Loucy (cell line): ENCODE results near the gene FOXK1.

Experiments
- H2AFZ ChIP-seq: fragments of 200-600 bp; sonication (generic); 2 replicates; pipeline ENCODE4 v1.6.0; 2016; ENCODE audit warnings: antibody characterized with exemption, mild to moderate bottlenecking, low read length, moderate library complexity
- H3F3A ChIP-seq: fragments of 200-600 bp; 2 replicates; pipeline ENCODE4 v1.6.0; 2016; ENCODE audit warnings: antibody characterized with exemption, low read depth, mild to moderate bottlenecking
- H3K27me3 ChIP-seq: fragments of 200-600 bp; sonication (generic); 2 replicates; pipeline ENCODE4 v1.6.1; 2014; ENCODE audit warnings: low read length, mild to moderate bottlenecking; ENCODE audit not compliant: insufficient read depth, poor library complexity, severe bottlenecking
- H3K36me3 ChIP-seq: fragments of 200-600 bp; sonication (generic); 2 replicates; pipeline ENCODE4 v1.6.1; 2016; ENCODE audit warnings: low read length; ENCODE audit not compliant: insufficient read depth
- H3K4me1 ChIP-seq: fragments of 200-600 bp; sonication (generic); 2 replicates; pipeline ENCODE4 v1.5.1; 2014; ENCODE audit warnings: low read length, mild to moderate bottlenecking; ENCODE audit not compliant: insufficient read depth, poor library complexity, severe bottlenecking
- H3K4me2 ChIP-seq: fragments of 200-600 bp; sonication (generic); 2 replicates; pipeline ENCODE4 v1.6.0; 2014; ENCODE audit warnings: antibody characterized with exemption, low read length, low read depth, mild to moderate bottlenecking; ENCODE audit not compliant: poor library complexity, severe bottlenecking
- H3K4me3 ChIP-seq: fragments of 200-600 bp; sonication (generic); 2 replicates; pipeline ENCODE4 v1.5.1; 2014; ENCODE audit warnings: low read length, mild to moderate bottlenecking, mixed read lengths; ENCODE audit not compliant: poor library complexity, severe bottlenecking
- H3K79me2 ChIP-seq: fragments of 200-600 bp; sonication (generic); 2 replicates; pipeline ENCODE4 v1.6.1; 2014; ENCODE audit warnings: low read length; ENCODE audit not compliant: insufficient read depth
- H3K9ac ChIP-seq: fragments of 200-600 bp; sonication (generic); 2 replicates; pipeline ENCODE4 v1.6.0; 2014; ENCODE audit warnings: mild to moderate bottlenecking, low read depth, low read length, moderate library complexity; ENCODE audit not compliant: poor library complexity, severe bottlenecking
- H3K9me2 ChIP-seq: fragments of 200-600 bp; sonication (generic); replicated peaks from 2 replicates; pipeline ENCODE4 v1.6.1; 2016; ENCODE audit warnings: low read depth, low read length, mixed read lengths
- H3K9me3 ChIP-seq: fragments of 200-600 bp; sonication (generic); 2 replicates; pipeline ENCODE4 v1.6.1; 2014; ENCODE audit warnings: mild to moderate bottlenecking, antibody characterized with exemption, low read length, low read depth; ENCODE audit not compliant: insufficient read depth
- H4K20me1 ChIP-seq: fragments of 200-600 bp; sonication (generic); 2 replicates; pipeline ENCODE4 v1.6.0; 2014; ENCODE audit warnings: antibody characterized with exemption, low read length, mild to moderate bottlenecking; ENCODE audit not compliant: insufficient read depth, poor library complexity, severe bottlenecking
- EZH2phosphoT487 ChIP-seq: fragments of 200-600 bp; IDR thresholded peaks from 2 replicates; pipeline ENCODE4 v1.6.1; 2018; ENCODE audit warnings: antibody characterized with exemption, mild to moderate bottlenecking, moderate library complexity, borderline replicate concordance
- TF ChIP-seq, protein P1 (sequence below): fragments of 200-600 bp; sonication (generic); conservative IDR thresholded peaks from 2 replicates; pipeline ENCODE4 v1.5.1; 2014; ENCODE audit warnings: mild to moderate bottlenecking, antibody characterized with exemption, low read length

FOXK1 gene

DNA sequence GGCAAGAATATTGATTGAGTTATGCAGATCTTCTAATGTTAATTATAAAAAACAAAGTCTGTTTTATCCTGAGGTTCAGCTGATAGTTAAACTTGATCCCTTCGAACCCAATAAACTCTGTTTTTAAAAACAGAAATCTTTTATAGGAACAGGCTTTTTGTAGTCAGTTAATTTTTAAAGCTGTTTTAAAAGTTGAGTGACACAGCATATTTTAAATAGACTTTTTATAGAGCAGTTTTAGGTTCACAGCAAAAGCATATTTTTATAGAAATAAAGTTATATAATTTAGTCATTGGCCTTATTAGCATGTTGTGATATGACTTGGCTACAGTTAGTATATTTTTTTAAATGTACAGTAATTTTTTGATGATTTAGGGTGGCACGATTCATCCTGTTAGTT, 11.1 kb downstream of the FOXK1 start:
- H3K79me2 ChIP-seq, result peaks cover 93% of the 10 kb centered on the region
- no peaks in the 10 kb centered on the region for H3K9me2 ChIP-seq
- no peaks in the 10 kb centered on the region for H3K27me3 ChIP-seq
- H3K4me1 ChIP-seq, result peaks cover 4% of the 10 kb centered on the region
- H3K36me3 ChIP-seq, result no peaks in the 10 kb centered on the region; the same call in 1 of the 2 replicates
- no peak for TF ChIP-seq EZH2phosphoT487
- TF ChIP-seq, protein P1, sequence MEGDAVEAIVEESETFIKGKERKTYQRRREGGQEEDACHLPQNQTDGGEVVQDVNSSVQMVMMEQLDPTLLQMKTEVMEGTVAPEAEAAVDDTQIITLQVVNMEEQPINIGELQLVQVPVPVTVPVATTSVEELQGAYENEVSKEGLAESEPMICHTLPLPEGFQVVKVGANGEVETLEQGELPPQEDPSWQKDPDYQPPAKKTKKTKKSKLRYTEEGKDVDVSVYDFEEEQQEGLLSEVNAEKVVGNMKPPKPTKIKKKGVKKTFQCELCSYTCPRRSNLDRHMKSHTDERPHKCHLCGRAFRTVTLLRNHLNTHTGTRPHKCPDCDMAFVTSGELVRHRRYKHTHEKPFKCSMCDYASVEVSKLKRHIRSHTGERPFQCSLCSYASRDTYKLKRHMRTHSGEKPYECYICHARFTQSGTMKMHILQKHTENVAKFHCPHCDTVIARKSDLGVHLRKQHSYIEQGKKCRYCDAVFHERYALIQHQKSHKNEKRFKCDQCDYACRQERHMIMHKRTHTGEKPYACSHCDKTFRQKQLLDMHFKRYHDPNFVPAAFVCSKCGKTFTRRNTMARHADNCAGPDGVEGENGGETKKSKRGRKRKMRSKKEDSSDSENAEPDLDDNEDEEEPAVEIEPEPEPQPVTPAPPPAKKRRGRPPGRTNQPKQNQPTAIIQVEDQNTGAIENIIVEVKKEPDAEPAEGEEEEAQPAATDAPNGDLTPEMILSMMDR, result no peak
- no peaks in the 10 kb centered on the region for H3K9me3 ChIP-seq
- no peak overlapping the region for H3K4me3 ChIP-seq
- no peaks in the 10 kb centered on the region for H3F3A ChIP-seq
- H2AFZ ChIP-seq, result no peak overlapping the region
- peak overlapping the region; percentile 50 for H3K4me2 ChIP-seq
- H3K9ac ChIP-seq, result no peak overlapping the region
- peaks cover 36% of the 10 kb centered on the region for H4K20me1 ChIP-seq

DNA sequence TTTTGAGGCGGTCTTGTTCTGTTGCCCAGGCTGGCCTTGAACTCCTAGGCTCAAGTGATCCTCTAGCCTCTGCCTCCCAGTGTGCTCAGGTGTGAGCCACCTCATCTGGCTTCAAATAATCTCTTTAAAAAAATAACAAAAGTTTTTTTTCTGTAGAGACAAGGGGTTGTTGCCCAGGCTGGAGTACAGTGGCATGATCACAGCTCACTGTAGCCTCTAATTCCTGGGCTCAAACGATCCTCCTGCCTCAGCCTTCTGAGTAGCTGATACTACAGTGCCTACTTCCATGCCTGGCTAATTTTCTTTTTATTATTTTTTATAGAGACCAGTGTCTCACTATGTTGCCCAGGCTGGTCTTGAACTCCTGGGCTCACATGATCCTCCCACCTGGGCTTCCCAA, 11.7 kb downstream of the FOXK1 start:
- Histone ChIP-seq H3K4me3 (no peak overlapping the region), H3K4me1 (peaks cover 4% of the 10 kb centered on the region), H4K20me1 (peaks cover 36% of the 10 kb centered on the region), H3K9ac (no peak overlapping the region), H3K27me3 (no peaks in the 10 kb centered on the region), H2AFZ (no peak overlapping the region), H3F3A (no peaks in the 10 kb centered on the region), H3K9me2 (no peaks in the 10 kb centered on the region), H3K9me3 (no peaks in the 10 kb centered on the region), H3K79me2 (peaks cover 93% of the 10 kb centered on the region), H3K36me3 (no peaks in the 10 kb centered on the region; the same call in 1 of the 2 replicates), H3K4me2 (no peak overlapping the region)
- TF ChIP-seq EZH2phosphoT487, result no peak
- TF ChIP-seq, protein P1, result no peak

DNA sequence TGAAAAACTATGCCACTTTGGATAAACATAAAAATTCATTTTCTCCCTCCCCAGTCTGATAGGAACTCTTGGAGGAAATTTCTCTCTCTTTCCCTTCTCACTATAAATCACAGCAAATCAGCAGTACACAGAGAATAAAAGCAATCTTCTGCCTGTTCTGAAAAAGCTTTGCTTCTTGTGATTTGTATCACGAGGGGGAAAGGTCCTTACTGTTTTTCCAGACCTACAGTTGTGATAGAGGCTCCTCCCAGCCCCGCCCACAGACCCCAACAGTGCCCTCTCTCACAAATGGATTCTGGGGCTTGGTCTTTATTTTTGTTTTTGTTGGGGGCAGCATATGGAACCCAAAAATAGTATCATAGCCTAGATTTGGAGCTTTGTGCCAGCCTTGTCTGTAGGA, 12.2 kb downstream of the FOXK1 start:
- peaks cover 35% of the 10 kb centered on the region for H4K20me1 ChIP-seq
- TF ChIP-seq, protein P1, result no peak
- no peak for TF ChIP-seq EZH2phosphoT487
- H3K36me3 ChIP-seq, result no peaks in the 10 kb centered on the region; the same call in 1 of the 2 replicates
- H3K79me2 ChIP-seq, result peaks cover 92% of the 10 kb centered on the region
- H3K27me3 ChIP-seq, result no peaks in the 10 kb centered on the region
- H2AFZ ChIP-seq, result no peak overlapping the region
- no peak overlapping the region for H3K4me3 ChIP-seq
- no peak overlapping the region for H3K9ac ChIP-seq
- H3K9me2 ChIP-seq, result no peaks in the 10 kb centered on the region
- no peak overlapping the region for H3K4me2 ChIP-seq
- no peaks in the 10 kb centered on the region for H3F3A ChIP-seq
- H3K9me3 ChIP-seq, result no peaks in the 10 kb centered on the region
- H3K4me1 ChIP-seq, result peaks cover 4% of the 10 kb centered on the region
